Spleen (tissue), 7 donors: ENCODE data around the gene HNRNPUL1.

Source experiments
- CTCF ChIP-seq, 11 experiments: fragments of 200-600 bp in 7 of 11; fragments of 450-650 bp in 4 of 11; sonication (generic) in 4 of 11; IDR thresholded peaks in 8 of 11; conservative IDR thresholded peaks in 3 of 11; 1 replicate in 7 of 11; 2 replicates in 4 of 11; pipeline versions ENCODE4 v1.4.0 to v1.8.0; 2016 to 2021; ENCODE audit warnings: antibody characterized with exemption in 11 of 11, inconsistent platforms in 4 of 11, mild to moderate bottlenecking in 1 of 11
- POLR2A ChIP-seq, 3 donors: fragments of 450-650 bp; IDR thresholded peaks; one replicate each; pipeline ENCODE4 v1.5.1; 2017; ENCODE audit warnings: antibody characterized with exemption in 3 of 3, mild to moderate bottlenecking in 1 of 3
- donor health status: DM: no; HTN: no; CAD: no; lungs with moderate emphysema.
- donor health status: DM: no; HTN: no; CAD: no.
- donor health status: DM: no; HTN: no; CAD: no.

GRCh38 chr19:41220811-41221210 lies 43.4 kb upstream of the HNRNPUL1 start:
- no peak for TF ChIP-seq CTCF (IDR thresholded peaks at IDR 0.05 in 8 of 11, conservative IDR thresholded peaks at IDR 0.05 in 3 of 11)
- TF ChIP-seq POLR2A (IDR thresholded peaks at IDR 0.05): no peak
